ENCODE measurements around the gene BMF.
"Not testable (repeated sequence)": the region's sequence is repeated elsewhere in the genome, so short reads cannot be mapped to it uniquely, and the experiment has no call there.

GRCh38 chr15:40154821-40155220, 46.1 kb upstream of the BMF start:
- not testable (repeated sequence) for TF ChIP-seq EP300 (IDR thresholded peaks at IDR 0.05; ENCODE audit: low read depth); POLR2A (IDR thresholded peaks at IDR 0.05)

All from transverse colon (tissue), 1 donor.